Prostate gland (tissue), 2 donors: ENCODE measurements around the gene APOL2.

Source experiments
- CTCF ChIP-seq, 4 experiments: fragments of 200-600 bp in 2 of 4; fragments of 450-650 bp in 2 of 4; sonication (generic) in 2 of 4; IDR thresholded peaks; 1 replicate in 3 of 4; 2 replicates in 1 of 4; pipeline ENCODE4 v1.5.1; 2016 to 2019; ENCODE audit warnings: antibody characterized with exemption in 4 of 4, mild to moderate bottlenecking in 2 of 4, moderate library complexity in 2 of 4
- POLR2A ChIP-seq: fragments of 450-650 bp; IDR thresholded peaks from one replicate; pipeline ENCODE4 v1.6.1; 2016; ENCODE audit warnings: antibody characterized with exemption, mild to moderate bottlenecking

GRCh38 chr22:36249160-36249559, 9.8 kb upstream of the APOL2 start:
- no peak for TF ChIP-seq CTCF (IDR thresholded peaks at IDR 0.05)
- no peak for TF ChIP-seq POLR2A
